Right lobe of liver (tissue), 6 donors: ENCODE measurements around the gene DYRK2. TPM values are rescaled to one million over a fixed set of nuclear protein-coding genes. Genes with fewer than 3 reads are reported as not detected.

ENCODE experiments used
- ATAC-seq, 4 donors: fragments of 200-7000 bp; cut with Tn5 transposase; one replicate each; pipeline ENCODE4 v1.9.1; 2020; ENCODE audit warnings: mild to moderate bottlenecking in 4 of 4, moderate library complexity in 4 of 4
- DNase-seq, 3 donors: peaks; one replicate each; pipeline ENCODE4 v3.0.0-alpha.2; 2020
- H3K27ac ChIP-seq, 3 donors: fragments of 200-600 bp; one replicate each; pipeline ENCODE4 v1.8.0; 2022
- H3K27me3 ChIP-seq, 2 donors: fragments of 200-600 bp; one replicate each; pipeline ENCODE4 v1.8.0; 2022
- H3K36me3 ChIP-seq, 4 donors: fragments of 200-600 bp; sonication (generic) in 1 of 4; one replicate each; pipeline versions ENCODE4 v1.5.1 to v1.8.0; 2017 to 2022; ENCODE audit warnings: control low read depth in 1 of 4
- H3K4me1 ChIP-seq, 4 donors: fragments of 200-600 bp; sonication (generic) in 1 of 4; one replicate each; pipeline versions ENCODE4 v1.5.1 to v1.8.0; 2017 to 2022; ENCODE audit warnings: control low read depth in 1 of 4
- H3K4me3 ChIP-seq, 3 donors: fragments of 200-600 bp; one replicate each; pipeline ENCODE4 v1.8.0; 2022
- H3K9me3 ChIP-seq, 4 donors: fragments of 200-600 bp; sonication (generic) in 1 of 4; one replicate each; pipeline versions ENCODE4 v1.5.1 to v1.8.0; 2017 to 2022; ENCODE audit warnings: control low read depth in 1 of 4
- POLR2A ChIP-seq: fragments of 450-650 bp; IDR thresholded peaks from one replicate; pipeline ENCODE4 v1.6.1; 2017; ENCODE audit warnings: antibody characterized with exemption, mild to moderate bottlenecking
- WGBS: methylation state at CpG from one replicate; pipeline ENCODE4 v1.1.6; 2018; ENCODE audit warnings: low coverage, low lambda C conversion rate; ENCODE audit not compliant: insufficient coverage; ENCODE audit errors: missing lambda C conversion rate; 5-methylcytosine and 5-hydroxymethylcytosine counted together
- intact Hi-C, 2 donors: fragments of 100-400 bp; cut with DNase I; formaldehyde crosslinking; loops; one replicate each; pipeline versions ENCODE4 v1.11.2 to v1.14.1; 2022
- long read RNA-seq: library from polyadenylated mRNA; unstranded; transcript quantifications from one replicate; pipeline ENCODE4 v2.0.0, GENCODE V29; 2019
- total RNA-seq, 6 experiments: library from RNA; depleted of rRNA in 2 of 6; stranded (reverse); fragments of >200 nt in 2 of 6; fragmentation: NEBNext Ultra II Directional in 3 of 6; extraction: Animal tissue kit (Norgen Biotek cat#: 25700) in 3 of 6; gene quantifications; one replicate each; pipeline versions ENCODE4 v1.1.0 to v1.2.4, GENCODE V29; 2016 to 2023
- TF ChIP-seq, protein P1 (sequence below), 4 donors: fragments of 200-600 bp in 3 of 4; fragments of 450-650 bp in 1 of 4; IDR thresholded peaks; one replicate each; pipeline versions ENCODE4 v1.5.1 to v1.8.0; 2016 to 2022; ENCODE audit warnings: antibody characterized with exemption in 4 of 4, mild to moderate bottlenecking in 2 of 4
- donor health status: DM: no; HTN: yes; CAD: no.
- donor health status: DM: no; HTN: no; CAD: no.
- donor health status: DM: no; HTN: no; CAD: no.
- donor health status: DM: no; HTN: yes; CAD: no.
- donor health status: DM: no; HTN: yes; CAD: no.

The DYRK2 gene
- total RNA-seq, result 10 to 100 TPM in 2 of 6 experiments, 1 to 10 TPM in 4; 6.5 to 12.5 (median 6.9) TPM
- long read RNA-seq, partial matches to known transcripts, result 0 of 1 reads
- long read RNA-seq, other reads (novel, unspliced or antisense), result 1 of 1 reads

DNA sequence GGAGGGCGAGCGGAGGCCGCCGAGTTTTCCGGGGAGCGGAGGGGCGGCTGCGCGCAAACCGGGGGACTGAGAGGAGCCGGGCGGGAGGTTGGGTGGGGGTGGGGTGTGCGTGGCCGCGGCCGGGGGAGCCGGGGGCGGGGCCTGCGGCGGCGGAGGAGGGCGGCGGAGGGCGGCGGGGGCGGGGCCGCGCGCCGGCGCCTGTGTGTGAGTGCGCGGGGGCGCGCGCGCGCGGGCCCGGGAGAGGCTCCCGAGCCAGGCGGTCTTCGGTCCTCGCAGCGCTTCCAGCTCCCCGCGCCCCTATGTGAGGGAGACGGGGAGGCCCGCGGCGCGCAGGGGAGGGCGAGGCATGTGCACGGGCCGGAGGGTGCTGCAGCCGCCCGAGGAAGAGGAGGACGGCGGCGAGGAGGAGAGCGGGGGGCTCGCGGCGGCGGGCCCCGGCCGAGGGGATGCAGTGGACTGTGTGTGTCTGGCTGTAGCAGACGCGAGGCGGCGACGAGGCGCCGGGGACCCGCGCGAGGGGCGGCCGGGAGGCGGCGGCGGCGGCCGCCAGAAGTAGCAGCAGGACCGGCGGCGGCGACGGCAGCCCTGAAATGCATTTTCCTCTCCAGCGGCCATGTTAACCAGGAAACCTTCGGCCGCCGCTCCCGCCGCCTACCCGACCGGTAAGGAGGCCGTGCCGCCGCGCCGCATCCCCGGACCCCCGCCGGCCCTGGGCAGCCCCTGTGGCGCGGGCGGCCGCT, at the start of gene DYRK2:
TSS of gene DYRK2 (plus strand) at position 225 of the 740 bp plus-strand sequence. CDS start at position 614, 389 bp downstream.
- Histone ChIP-seq H3K9me3 (no peaks in the 10 kb centered on the region), H3K27ac (peak within 1 kb of the TSS; percentile 82 to 87 (median 86)), H3K36me3 (no peaks in the 10 kb centered on the region), H3K4me3 (peak within 1 kb of the TSS; percentile 89 to 91 (median 89)), H3K4me1 (peaks cover 0 to 9% (median 0%) of the 10 kb centered on the region in 4 donors), H3K27me3 (no peaks in the 10 kb centered on the region)
- WGBS, result no CpG with 5 or more reads among the region's 109 CpGs
- ATAC-seq (peak; percentile 71 to 85 (median 80)), DNase-seq (peak; percentile 83 to 87 (median 84))
- TF ChIP-seq, protein P1, sequence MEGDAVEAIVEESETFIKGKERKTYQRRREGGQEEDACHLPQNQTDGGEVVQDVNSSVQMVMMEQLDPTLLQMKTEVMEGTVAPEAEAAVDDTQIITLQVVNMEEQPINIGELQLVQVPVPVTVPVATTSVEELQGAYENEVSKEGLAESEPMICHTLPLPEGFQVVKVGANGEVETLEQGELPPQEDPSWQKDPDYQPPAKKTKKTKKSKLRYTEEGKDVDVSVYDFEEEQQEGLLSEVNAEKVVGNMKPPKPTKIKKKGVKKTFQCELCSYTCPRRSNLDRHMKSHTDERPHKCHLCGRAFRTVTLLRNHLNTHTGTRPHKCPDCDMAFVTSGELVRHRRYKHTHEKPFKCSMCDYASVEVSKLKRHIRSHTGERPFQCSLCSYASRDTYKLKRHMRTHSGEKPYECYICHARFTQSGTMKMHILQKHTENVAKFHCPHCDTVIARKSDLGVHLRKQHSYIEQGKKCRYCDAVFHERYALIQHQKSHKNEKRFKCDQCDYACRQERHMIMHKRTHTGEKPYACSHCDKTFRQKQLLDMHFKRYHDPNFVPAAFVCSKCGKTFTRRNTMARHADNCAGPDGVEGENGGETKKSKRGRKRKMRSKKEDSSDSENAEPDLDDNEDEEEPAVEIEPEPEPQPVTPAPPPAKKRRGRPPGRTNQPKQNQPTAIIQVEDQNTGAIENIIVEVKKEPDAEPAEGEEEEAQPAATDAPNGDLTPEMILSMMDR (IDR thresholded peaks at IDR 0.05), result no peak
- TF ChIP-seq POLR2A, result peak; percentile 72
- intact Hi-C loops, result no loop called here

DNA sequence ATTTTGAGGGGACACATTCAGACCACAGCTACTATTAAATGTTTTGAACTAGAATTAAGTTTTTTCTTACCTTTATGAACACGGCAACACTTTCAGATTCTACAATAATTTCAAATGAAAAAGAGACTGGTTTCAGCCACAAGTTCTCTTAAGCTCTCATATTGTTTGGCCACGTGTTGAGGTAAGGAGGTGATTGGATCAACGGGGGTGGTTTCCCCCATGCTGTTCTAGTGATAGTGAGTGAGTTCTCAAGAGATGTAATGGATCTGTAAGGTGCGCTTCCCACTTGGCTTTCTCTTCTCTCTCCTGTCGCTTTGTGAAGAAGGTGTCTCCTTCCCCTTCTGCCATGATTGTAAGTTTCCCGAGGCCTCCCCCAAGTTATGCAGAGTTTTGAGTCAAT, 48.9 kb upstream of the DYRK2 start:
- intact Hi-C loops, result no loop called here
- no peak overlapping the region for H3K27ac ChIP-seq
- TF ChIP-seq POLR2A, result no peak
- TF ChIP-seq, protein P1 (IDR thresholded peaks at IDR 0.05), result no peak
- 79% methylated on average over 6 of the region's 6 CpGs for WGBS
- H3K9me3 ChIP-seq, result no peaks in the 10 kb centered on the region
- no peak overlapping the region for H3K4me3 ChIP-seq
- H3K36me3 ChIP-seq, result no peaks in the 10 kb centered on the region
- DNase-seq, result no peak
- no peak for ATAC-seq
- H3K27me3 ChIP-seq, result no peaks in the 10 kb centered on the region
- H3K4me1 ChIP-seq, result no peaks in the 10 kb centered on the region

DNA sequence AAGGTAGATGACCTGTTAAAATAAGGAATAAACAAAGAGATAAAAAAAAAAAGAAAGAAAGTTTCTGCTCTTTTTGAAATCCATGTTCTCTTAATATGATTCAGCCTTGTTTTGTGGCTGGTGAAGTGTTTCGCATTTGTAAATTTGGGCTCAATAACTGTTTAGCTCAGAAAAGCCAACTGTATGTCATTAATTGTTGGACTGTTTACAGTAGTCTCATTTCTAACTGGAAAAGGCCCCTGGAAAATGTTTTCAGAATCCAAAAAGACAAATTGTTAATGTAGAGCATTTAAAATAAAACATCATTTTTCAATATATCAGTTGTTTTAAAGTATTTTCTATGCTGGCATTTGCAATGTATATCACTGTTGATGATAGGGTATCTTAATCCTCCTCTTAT, 47.4 kb upstream of the DYRK2 start:
- H3K27ac ChIP-seq, result no peak overlapping the region
- WGBS, result 69% methylated on average over 1 of the region's 1 CpG
- TF ChIP-seq, protein P1 (IDR thresholded peaks at IDR 0.05), result no peak
- no peak for TF ChIP-seq POLR2A
- intact Hi-C loops, result no loop called here
- ATAC-seq (no peak), DNase-seq (no peak)
- H3K36me3 ChIP-seq, result no peaks in the 10 kb centered on the region
- no peaks in the 10 kb centered on the region for H3K27me3 ChIP-seq
- no peak overlapping the region for H3K4me3 ChIP-seq
- no peaks in the 10 kb centered on the region for H3K4me1 ChIP-seq
- no peaks in the 10 kb centered on the region for H3K9me3 ChIP-seq

DNA sequence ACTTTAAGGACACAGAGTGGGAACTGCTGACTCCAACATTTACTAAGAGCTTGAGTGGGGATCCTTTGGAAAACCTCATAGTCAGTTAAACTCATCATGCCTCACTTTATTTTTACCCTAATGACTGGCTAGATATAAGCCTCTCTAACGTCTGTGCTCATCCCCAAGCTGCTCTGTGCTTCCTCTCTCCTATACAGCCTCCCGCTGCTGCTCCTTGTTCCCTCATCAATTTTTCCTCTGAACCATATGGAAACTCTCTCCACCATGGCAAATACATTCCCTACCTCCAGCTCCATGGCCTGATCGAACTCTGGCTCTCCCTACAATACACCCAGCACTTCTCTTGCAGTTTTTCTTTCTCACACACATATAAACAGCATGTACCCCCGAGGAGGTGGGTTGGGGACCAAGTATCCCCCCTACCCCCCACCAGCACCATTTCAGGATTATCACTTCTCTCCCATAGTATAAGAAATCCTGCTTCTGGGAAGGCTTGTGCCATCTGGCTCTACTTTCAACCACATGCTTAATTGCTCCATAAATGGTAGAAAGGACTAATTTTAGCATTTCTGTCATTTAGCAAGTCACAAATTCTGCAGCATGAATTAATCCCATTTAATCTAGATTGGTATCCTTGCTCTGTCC, 39.2 kb upstream of the DYRK2 start:
- WGBS, result 56% methylated on average over 4 of the region's 4 CpGs
- intact Hi-C loops, result no loop called here
- no peaks in the 10 kb centered on the region for H3K36me3 ChIP-seq
- H3K4me3 ChIP-seq, result no peak overlapping the region
- no peak overlapping the region for H3K27ac ChIP-seq
- TF ChIP-seq, protein P1 (IDR thresholded peaks at IDR 0.05), result no peak
- no peak for TF ChIP-seq POLR2A
- DNase-seq (no peak), ATAC-seq (no peak)
- H3K9me3 ChIP-seq, result no peaks in the 10 kb centered on the region
- H3K27me3 ChIP-seq, result no peaks in the 10 kb centered on the region
- no peaks in the 10 kb centered on the region for H3K4me1 ChIP-seq
